Measurements from ENCODE around the gene MRPL36. TPM values are rescaled to one million over a fixed set of nuclear protein-coding genes. Genes with fewer than 3 reads are reported as not detected.
A peak's percentile ranks its signal among the peaks of the same experiment; 100 is the strongest.
"Not testable (repeated sequence)": the region's sequence is repeated elsewhere in the genome, so short reads cannot be mapped to it uniquely, and the experiment has no call there.

MRPL36 gene
- total and polyA plus RNA-seq, 5 donors from 2014 or later: 15.8 to 127 (median 109) TPM

GRCh38 chr5:1800472-1801221 lies 1.0 kb upstream of the MRPL36 start:
- peak overlapping the region; percentile 98 for H3K4me3 ChIP-seq (ENCODE audit: low read depth, low read length)
- DNase-seq (peak; percentile 37 to 76 (median 72)), ATAC-seq (ENCODE audit: low read depth in 2 of 2) (peak; percentile 59 to 70)
- H3K4me1 ChIP-seq (ENCODE audit: control insufficient read depth, insufficient read depth, low read length, poor library complexity, severe bottlenecking): peaks cover 44% of the 10 kb centered on the region
- peak overlapping the region; percentile 90 for H3K27ac ChIP-seq (ENCODE audit: insufficient read depth, low read length, poor library complexity, severe bottlenecking)
- Mint-ChIP-seq H3K27ac (peak overlapping the region; percentile 97 to 99 (median 98)), H3K36me3 (peaks cover 36% of the 10 kb centered on the region), H3K9me3 (peaks cover 0 to 1% (median 0%) of the 10 kb centered on the region in 7 donors), H3K4me1 (peaks cover 6 to 74% (median 40%) of the 10 kb centered on the region in 4 donors), H3K27me3 (no peaks in the 10 kb centered on the region), H3K4me3 (peak overlapping the region; percentile 93 to 99 (median 98))
- peaks cover 40% of the 10 kb centered on the region for H3K36me3 ChIP-seq (ENCODE audit: control insufficient read depth, insufficient read depth, low read length)
- H3K9me3 ChIP-seq (ENCODE audit: control insufficient read depth in 2 of 2, low read length in 2 of 2): no peaks in the 10 kb centered on the region
- H3K27me3 ChIP-seq (ENCODE audit: control insufficient read depth, insufficient read depth, low read length): no peaks in the 10 kb centered on the region

GRCh38 chr5:1799110-1799601 lies 481 bp downstream of the MRPL36 start:
- ATAC-seq (ENCODE audit: low read depth in 2 of 2) (peak in 1 of 2 donors; percentile 18), DNase-seq (peak in 1 of 3 donors; percentile 45)
- peaks cover 25% of the 10 kb centered on the region for H3K36me3 ChIP-seq (ENCODE audit: control insufficient read depth, insufficient read depth, low read length)
- H3K4me3 Mint-ChIP-seq: peak overlapping the region; percentile 93 to 99 (median 98)
- H3K27ac Mint-ChIP-seq: peak overlapping the region; percentile 14 to 88 (median 76)
- no peaks in the 10 kb centered on the region for H3K27me3 Mint-ChIP-seq
- H3K27ac ChIP-seq (ENCODE audit: insufficient read depth, low read length, poor library complexity, severe bottlenecking): peak overlapping the region; percentile 90
- H3K4me1 Mint-ChIP-seq: peaks cover 6 to 71% (median 43%) of the 10 kb centered on the region in 4 donors
- H3K27me3 ChIP-seq (ENCODE audit: control insufficient read depth, insufficient read depth, low read length): no peaks in the 10 kb centered on the region
- peaks cover 50% of the 10 kb centered on the region for H3K4me1 ChIP-seq (ENCODE audit: control insufficient read depth, insufficient read depth, low read length, poor library complexity, severe bottlenecking)
- H3K9me3 ChIP-seq (ENCODE audit: control insufficient read depth in 2 of 2, low read length in 2 of 2): no peaks in the 10 kb centered on the region
- H3K36me3 Mint-ChIP-seq: peaks cover 23% of the 10 kb centered on the region
- peak overlapping the region; percentile 71 for H3K4me3 ChIP-seq (ENCODE audit: low read depth, low read length)
- peaks cover 0 to 1% (median 0%) of the 10 kb centered on the region in 7 donors for H3K9me3 Mint-ChIP-seq

- peaks cover 54% of the 10 kb centered on the region for H3K4me1 ChIP-seq (ENCODE audit: control insufficient read depth, insufficient read depth, low read length, poor library complexity, severe bottlenecking)
- H3K36me3 ChIP-seq (ENCODE audit: control insufficient read depth, insufficient read depth, low read length): peaks cover 19% of the 10 kb centered on the region
- H3K36me3 Mint-ChIP-seq: peaks cover 18% of the 10 kb centered on the region
- peak overlapping the region; percentile 93 to 99 (median 98) for H3K4me3 Mint-ChIP-seq
- H3K4me1 Mint-ChIP-seq: peaks cover 6 to 71% (median 40%) of the 10 kb centered on the region in 4 donors
- H3K27me3 Mint-ChIP-seq; H3K27me3 ChIP-seq (ENCODE audit: control insufficient read depth, insufficient read depth, low read length); H3K9me3 Mint-ChIP-seq; H3K9me3 ChIP-seq (ENCODE audit: control insufficient read depth in 2 of 2, low read length in 2 of 2); ATAC-seq (ENCODE audit: low read depth in 2 of 2); DNase-seq: not testable (repeated sequence)
- peak overlapping the region; percentile 38 to 88 (median 76) for H3K27ac Mint-ChIP-seq
- H3K27ac ChIP-seq (ENCODE audit: insufficient read depth, low read length, poor library complexity, severe bottlenecking): peak overlapping the region; percentile 90
- H3K4me3 ChIP-seq (ENCODE audit: low read depth, low read length): peak overlapping the region; percentile 71
Observed at GRCh38 chr5:1798589-1798988, 1.0 kb downstream of the MRPL36 start.

GRCh38 chr5:1797855-1798254 lies 1.8 kb downstream of the MRPL36 start:
- H3K36me3 Mint-ChIP-seq: peaks cover 10% of the 10 kb centered on the region
- H3K9me3 Mint-ChIP-seq: peaks cover 0 to 2% (median 0%) of the 10 kb centered on the region in 7 donors
- H3K4me1 Mint-ChIP-seq: peaks cover 8 to 71% (median 41%) of the 10 kb centered on the region in 4 donors
- H3K27ac Mint-ChIP-seq: no peak overlapping the region
- DNase-seq: no peak
- Histone ChIP-seq H3K4me3 (ENCODE audit: low read depth, low read length) (no peak overlapping the region), H3K36me3 (ENCODE audit: control insufficient read depth, insufficient read depth, low read length) (peaks cover 14% of the 10 kb centered on the region), H3K27ac (ENCODE audit: insufficient read depth, low read length, poor library complexity, severe bottlenecking) (no peak overlapping the region), H3K4me1 (ENCODE audit: control insufficient read depth, insufficient read depth, low read length, poor library complexity, severe bottlenecking) (peaks cover 61% of the 10 kb centered on the region), H3K9me3 (ENCODE audit: control insufficient read depth in 2 of 2, low read length in 2 of 2) (no peaks in the 10 kb centered on the region), H3K27me3 (ENCODE audit: control insufficient read depth, insufficient read depth, low read length) (no peaks in the 10 kb centered on the region)
- H3K4me3 Mint-ChIP-seq: peak overlapping the region; percentile 4 to 99 (median 95)
- ATAC-seq (ENCODE audit: low read depth in 2 of 2): no peak
- no peaks in the 10 kb centered on the region for H3K27me3 Mint-ChIP-seq

- no peaks in the 10 kb centered on the region for H3K9me3 ChIP-seq (ENCODE audit: control insufficient read depth in 2 of 2, low read length in 2 of 2)
- peaks cover 11 to 74% (median 45%) of the 10 kb centered on the region in 4 donors for H3K4me1 Mint-ChIP-seq
- peaks cover 9% of the 10 kb centered on the region for H3K36me3 Mint-ChIP-seq
- DNase-seq (no peak), ATAC-seq (ENCODE audit: low read depth in 2 of 2) (no peak)
- peaks cover 0 to 4% (median 0%) of the 10 kb centered on the region in 7 donors for H3K9me3 Mint-ChIP-seq
- H3K27ac Mint-ChIP-seq: no peak overlapping the region
- peaks cover 14% of the 10 kb centered on the region for H3K36me3 ChIP-seq (ENCODE audit: control insufficient read depth, insufficient read depth, low read length)
- peaks cover 61% of the 10 kb centered on the region for H3K4me1 ChIP-seq (ENCODE audit: control insufficient read depth, insufficient read depth, low read length, poor library complexity, severe bottlenecking)
- peak overlapping the region in 3 of 4 donors; percentile 81 to 99 (median 93) for H3K4me3 Mint-ChIP-seq
- H3K4me3 ChIP-seq (ENCODE audit: low read depth, low read length): no peak overlapping the region
- H3K27me3 ChIP-seq (ENCODE audit: control insufficient read depth, insufficient read depth, low read length): no peaks in the 10 kb centered on the region
- no peaks in the 10 kb centered on the region for H3K27me3 Mint-ChIP-seq
- no peak overlapping the region for H3K27ac ChIP-seq (ENCODE audit: insufficient read depth, low read length, poor library complexity, severe bottlenecking)
Observed at GRCh38 chr5:1797103-1797800, 2.4 kb downstream of the MRPL36 start.

- Mint-ChIP-seq H3K36me3 (peaks cover 9% of the 10 kb centered on the region), H3K27ac (no peak overlapping the region), H3K27me3 (no peaks in the 10 kb centered on the region), H3K4me3 (peak overlapping the region in 3 of 4 donors; percentile 46 to 81 (median 56)), H3K9me3 (peaks cover 0 to 4% (median 0%) of the 10 kb centered on the region in 7 donors), H3K4me1 (peaks cover 11 to 78% (median 44%) of the 10 kb centered on the region in 4 donors)
- ATAC-seq (ENCODE audit: low read depth in 2 of 2) (no peak), DNase-seq (no peak)
- Histone ChIP-seq H3K4me3 (ENCODE audit: low read depth, low read length) (no peak overlapping the region), H3K9me3 (ENCODE audit: control insufficient read depth in 2 of 2, low read length in 2 of 2) (no peaks in the 10 kb centered on the region), H3K27me3 (ENCODE audit: control insufficient read depth, insufficient read depth, low read length) (no peaks in the 10 kb centered on the region), H3K4me1 (ENCODE audit: control insufficient read depth, insufficient read depth, low read length, poor library complexity, severe bottlenecking) (peaks cover 62% of the 10 kb centered on the region), H3K36me3 (ENCODE audit: control insufficient read depth, insufficient read depth, low read length) (peaks cover 14% of the 10 kb centered on the region), H3K27ac (ENCODE audit: insufficient read depth, low read length, poor library complexity, severe bottlenecking) (no peak overlapping the region)
Observed at GRCh38 chr5:1796371-1797102, 3.1 kb downstream of the MRPL36 start.

- Histone ChIP-seq H3K27me3 (ENCODE audit: control insufficient read depth, insufficient read depth, low read length) (no peaks in the 10 kb centered on the region), H3K9me3 (ENCODE audit: control insufficient read depth in 2 of 2, low read length in 2 of 2) (no peaks in the 10 kb centered on the region), H3K27ac (ENCODE audit: insufficient read depth, low read length, poor library complexity, severe bottlenecking) (no peak overlapping the region), H3K4me3 (ENCODE audit: low read depth, low read length) (no peak overlapping the region), H3K36me3 (ENCODE audit: control insufficient read depth, insufficient read depth, low read length) (peaks cover 14% of the 10 kb centered on the region), H3K4me1 (ENCODE audit: control insufficient read depth, insufficient read depth, low read length, poor library complexity, severe bottlenecking) (peaks cover 63% of the 10 kb centered on the region)
- DNase-seq (no peak), ATAC-seq (ENCODE audit: low read depth in 2 of 2) (no peak)
- peak overlapping the region in 2 of 4 donors; percentile 29 to 56 for H3K4me3 Mint-ChIP-seq
- peaks cover 0 to 4% (median 0%) of the 10 kb centered on the region in 7 donors for H3K9me3 Mint-ChIP-seq
- H3K27me3 Mint-ChIP-seq: no peaks in the 10 kb centered on the region
- peaks cover 9% of the 10 kb centered on the region for H3K36me3 Mint-ChIP-seq
- H3K27ac Mint-ChIP-seq: no peak overlapping the region
- peaks cover 11 to 81% (median 46%) of the 10 kb centered on the region in 4 donors for H3K4me1 Mint-ChIP-seq
Observed at GRCh38 chr5:1795931-1796330, 3.7 kb downstream of the MRPL36 start.
